Measurements from ENCODE around the gene SPPL2C. TPM values are rescaled to one million over a fixed set of nuclear protein-coding genes. Genes with fewer than 3 reads are reported as not detected.
"Not testable (repeated sequence)": the region's sequence is repeated elsewhere in the genome, so short reads cannot be mapped to it uniquely, and the experiment has no call there.

SPPL2C gene
- polyA plus RNA-seq, 4 donors = not detected

DNA sequence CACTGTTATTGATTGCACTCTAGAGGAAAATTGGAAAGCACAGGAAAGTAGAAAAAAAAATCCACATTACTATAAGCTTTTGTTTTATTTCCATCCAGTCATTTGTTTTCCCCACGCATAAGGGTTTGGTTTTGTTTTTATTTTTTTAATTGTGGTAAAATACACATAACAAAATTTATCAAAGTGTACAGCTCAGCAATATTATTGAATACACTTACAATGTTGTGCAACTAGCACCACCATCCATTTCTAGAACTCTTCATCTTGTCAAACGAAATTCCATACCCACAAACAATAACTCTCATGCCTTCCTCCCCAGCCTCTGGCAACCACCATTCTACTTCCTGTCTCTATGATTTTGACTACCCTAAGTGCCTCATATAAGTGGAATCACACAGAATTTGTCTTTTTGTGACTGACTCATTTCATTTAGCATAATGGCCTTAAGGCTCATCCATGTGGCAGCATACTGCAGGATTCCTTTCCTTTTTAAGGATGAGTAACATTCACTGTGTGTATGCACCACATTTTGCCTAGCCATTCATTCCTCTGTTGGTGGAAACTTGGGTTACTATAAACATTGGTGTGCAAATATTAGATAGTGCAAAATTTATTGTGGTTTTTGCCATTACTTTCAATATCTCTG, 11.1 kb downstream of the SPPL2C start:
- no peak for FAIRE-seq
- no peaks in the 10 kb centered on the region for H3K4me1 ChIP-seq (ENCODE audit: control insufficient read depth in 3 of 3, insufficient read depth in 2 of 3, low read depth in 1 of 3, low read length in 2 of 3)
- peaks cover 0 to 4% of the 10 kb centered on the region in 2 donors for H3K9me3 ChIP-seq (ENCODE audit: control insufficient read depth in 2 of 2, insufficient read depth in 1 of 2, low read depth in 1 of 2, low read length in 1 of 2)
- H3K4me3 ChIP-seq (ENCODE audit: low read depth in 1 of 3, low read length in 3 of 3) = no peak overlapping the region
- no peak overlapping the region for H3K27ac ChIP-seq (ENCODE audit: low read depth in 1 of 3, low read length in 2 of 3)
- peaks cover 0 to 8% (median 3%) of the 10 kb centered on the region in 3 donors for H3K27me3 ChIP-seq (ENCODE audit: control insufficient read depth in 3 of 3, insufficient read depth in 3 of 3, low read length in 3 of 3)
- no peak for DNase-seq
- 57 to 68% (median 67%) methylated on average over 2 of the region's 2 CpGs for WGBS, 3 donors
- H3K36me3 ChIP-seq (ENCODE audit: control insufficient read depth in 3 of 3, insufficient read depth in 2 of 3, low read depth in 1 of 3, low read length in 3 of 3) = no peaks in the 10 kb centered on the region

DNA sequence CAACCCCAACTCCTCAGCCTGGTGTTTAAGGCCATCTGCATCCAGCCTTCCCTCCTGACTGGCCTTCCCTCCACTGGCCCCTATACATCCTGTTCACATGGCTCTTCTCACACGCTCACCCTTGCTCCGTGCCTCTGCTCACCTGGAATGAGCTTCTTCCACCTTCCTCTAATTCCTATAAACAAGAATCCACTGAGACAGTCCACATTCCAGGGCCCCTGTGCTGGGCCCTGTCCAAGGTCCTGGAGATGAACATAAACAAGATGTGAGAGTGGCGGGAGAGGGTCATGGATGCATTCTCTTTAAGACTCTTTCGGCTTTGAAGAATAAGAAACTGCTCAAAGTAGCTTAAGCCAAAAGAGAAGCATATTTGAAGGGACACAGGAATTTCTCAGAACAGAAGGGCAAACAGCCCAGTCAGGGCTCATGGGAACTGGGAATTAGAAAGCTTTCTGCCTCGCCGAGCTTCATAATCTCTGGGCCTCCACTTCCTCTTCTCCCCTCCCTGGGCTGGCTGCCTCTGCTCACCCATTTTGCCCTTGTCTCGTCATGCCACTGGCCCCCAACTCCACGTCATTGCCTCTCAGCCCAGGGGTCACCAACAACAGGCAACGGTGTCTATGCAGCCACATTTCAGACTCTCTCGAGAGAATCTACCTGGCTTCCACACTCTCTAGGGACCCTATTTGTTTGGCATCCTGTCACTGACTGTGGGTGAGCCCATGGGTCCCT, 13.5 kb downstream of the SPPL2C start:
- DNase-seq = peak; percentile 3 to 75
- Histone ChIP-seq H3K4me3 (ENCODE audit: low read depth in 1 of 3, low read length in 3 of 3) (no peak overlapping the region), H3K9me3 (ENCODE audit: control insufficient read depth in 2 of 2, insufficient read depth in 1 of 2, low read depth in 1 of 2, low read length in 1 of 2) (peaks cover 0 to 4% of the 10 kb centered on the region in 2 donors), H3K27ac (ENCODE audit: low read depth in 1 of 3, low read length in 2 of 3) (no peak overlapping the region), H3K27me3 (ENCODE audit: control insufficient read depth in 3 of 3, insufficient read depth in 3 of 3, low read length in 3 of 3) (peaks cover 0 to 3% (median 3%) of the 10 kb centered on the region in 3 donors), H3K4me1 (ENCODE audit: control insufficient read depth in 3 of 3, insufficient read depth in 2 of 3, low read depth in 1 of 3, low read length in 2 of 3) (no peaks in the 10 kb centered on the region), H3K36me3 (ENCODE audit: control insufficient read depth in 3 of 3, insufficient read depth in 2 of 3, low read depth in 1 of 3, low read length in 3 of 3) (no peaks in the 10 kb centered on the region)
- 38 to 42% (median 41%) methylated on average over 10 of the region's 10 CpGs for WGBS, 3 donors
- no peak for FAIRE-seq

DNA sequence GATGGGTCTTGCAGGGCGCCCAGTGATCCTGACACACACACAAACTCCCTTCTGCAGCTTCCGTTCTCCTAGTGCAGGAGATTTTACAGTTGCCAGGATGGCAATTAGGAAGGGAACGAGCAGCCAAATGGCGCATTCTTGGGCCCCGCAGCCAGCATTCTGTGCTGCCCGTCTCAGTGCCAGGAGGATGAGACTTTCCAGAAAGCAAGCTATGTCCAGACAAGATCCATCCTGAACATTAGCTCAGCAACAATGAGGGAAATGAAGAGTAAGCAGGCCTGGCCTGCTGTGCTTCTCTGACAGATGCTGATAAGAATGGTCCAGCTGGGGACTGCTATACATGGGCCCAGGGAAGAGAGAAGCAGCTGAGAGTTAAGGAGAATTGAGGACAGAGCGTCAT, 16.5 kb downstream of the SPPL2C start:
- 77 to 83% (median 79%) methylated on average over 7 of the region's 7 CpGs for WGBS, 3 donors

DNA sequence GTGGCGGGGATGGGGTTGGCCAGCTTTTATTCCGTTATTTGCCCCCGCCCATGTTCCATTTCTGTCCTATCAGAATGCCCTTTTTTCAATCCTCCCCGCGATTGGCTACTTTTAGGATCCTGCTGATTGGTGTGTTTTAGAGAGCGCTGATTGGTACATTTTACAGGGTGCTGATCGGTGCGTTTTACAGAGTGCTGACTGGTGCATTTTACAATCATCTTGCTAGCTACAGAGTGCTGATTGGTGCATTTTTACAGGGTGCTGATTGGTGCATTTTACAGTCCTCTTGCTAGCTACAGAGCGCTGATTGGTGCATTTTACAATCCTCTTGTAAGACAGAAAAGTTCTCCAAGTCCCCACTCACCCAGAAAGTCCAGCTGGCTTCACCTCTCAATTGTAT, 17.4 kb downstream of the SPPL2C start:
- not testable (repeated sequence) for FAIRE-seq

More for the DNA sequence above, 16.5 kb downstream of the SPPL2C start:
- Histone ChIP-seq H3K4me3 (ENCODE audit: low read depth in 1 of 3, low read length in 3 of 3) (no peak overlapping the region), H3K4me1 (ENCODE audit: control insufficient read depth in 3 of 3, insufficient read depth in 2 of 3, low read depth in 1 of 3, low read length in 2 of 3) (peaks cover 0 to 15% (median 0%) of the 10 kb centered on the region in 3 donors), H3K27me3 (ENCODE audit: control insufficient read depth in 3 of 3, insufficient read depth in 3 of 3, low read length in 3 of 3) (peaks cover 0 to 3% (median 0%) of the 10 kb centered on the region in 3 donors), H3K27ac (ENCODE audit: low read depth in 1 of 3, low read length in 2 of 3) (no peak overlapping the region), H3K36me3 (ENCODE audit: control insufficient read depth in 3 of 3, insufficient read depth in 2 of 3, low read depth in 1 of 3, low read length in 3 of 3) (no peaks in the 10 kb centered on the region), H3K9me3 (ENCODE audit: control insufficient read depth in 2 of 2, insufficient read depth in 1 of 2, low read depth in 1 of 2, low read length in 1 of 2) (no peaks in the 10 kb centered on the region)
- FAIRE-seq (no peak), DNase-seq (no peak)

DNA sequence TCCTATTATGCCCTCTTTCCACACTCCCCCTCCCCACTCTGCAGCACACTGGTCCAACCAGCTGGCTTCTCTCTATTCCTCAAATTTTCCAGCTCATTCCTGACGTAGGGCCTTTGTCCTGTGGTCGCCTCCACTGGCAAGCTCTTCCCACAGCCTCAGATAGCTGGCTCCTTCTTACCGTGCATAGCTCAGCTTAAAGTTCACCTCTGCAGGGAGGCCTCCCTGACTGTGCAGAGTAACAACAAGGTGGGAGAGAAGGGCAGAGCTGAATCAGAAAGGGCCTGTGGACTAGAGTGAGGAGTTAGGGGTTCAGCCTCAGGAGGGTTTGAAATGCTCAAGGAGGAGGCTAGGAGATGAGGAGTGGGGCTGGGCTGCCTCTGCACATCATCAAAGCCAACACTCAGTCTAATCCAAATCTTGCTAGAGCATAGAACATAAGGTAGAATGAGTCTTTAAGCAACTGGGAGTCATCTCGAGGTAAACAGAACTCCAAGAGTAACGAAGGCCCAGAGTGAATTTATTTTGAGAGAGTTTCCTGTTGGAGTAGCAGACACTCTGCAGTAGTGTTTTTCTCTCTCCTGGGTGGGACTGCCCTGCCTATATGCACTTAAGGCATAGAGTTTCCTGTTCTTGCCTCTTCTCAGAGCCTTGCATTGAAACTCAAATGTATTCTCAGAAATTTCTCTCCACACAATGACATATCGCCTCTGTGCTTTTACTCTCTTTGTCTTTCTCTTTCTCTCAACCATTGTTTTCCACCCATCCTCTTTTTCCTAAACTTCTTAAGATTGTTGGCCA, 19.4 kb downstream of the SPPL2C start:
- H3K9me3 ChIP-seq (ENCODE audit: control insufficient read depth in 2 of 2, insufficient read depth in 1 of 2, low read depth in 1 of 2, low read length in 1 of 2) = no peaks in the 10 kb centered on the region
- no peaks in the 10 kb centered on the region for H3K36me3 ChIP-seq (ENCODE audit: control insufficient read depth in 3 of 3, insufficient read depth in 2 of 3, low read depth in 1 of 3, low read length in 3 of 3)
- peaks cover 0 to 16% (median 0%) of the 10 kb centered on the region in 3 donors for H3K4me1 ChIP-seq (ENCODE audit: control insufficient read depth in 3 of 3, insufficient read depth in 2 of 3, low read depth in 1 of 3, low read length in 2 of 3)
- DNase-seq (peak in 1 of 2 donors; percentile 11), FAIRE-seq (no peak)
- H3K27ac ChIP-seq (ENCODE audit: low read depth in 1 of 3, low read length in 2 of 3) = no peak overlapping the region
- WGBS, 3 donors = 35 to 51% (median 45%) methylated on average over 6 of the region's 6 CpGs
- no peak overlapping the region for H3K4me3 ChIP-seq (ENCODE audit: low read depth in 1 of 3, low read length in 3 of 3)
- H3K27me3 ChIP-seq (ENCODE audit: control insufficient read depth in 3 of 3, insufficient read depth in 3 of 3, low read length in 3 of 3) = peaks cover 0 to 2% (median 0%) of the 10 kb centered on the region in 3 donors

More for the DNA sequence above, 17.4 kb downstream of the SPPL2C start:
- H3K27ac ChIP-seq (ENCODE audit: low read depth in 1 of 3, low read length in 2 of 3); DNase-seq; H3K4me3 ChIP-seq (ENCODE audit: low read depth in 1 of 3, low read length in 3 of 3); H3K27me3 ChIP-seq (ENCODE audit: control insufficient read depth in 3 of 3, insufficient read depth in 3 of 3, low read length in 3 of 3); H3K36me3 ChIP-seq (ENCODE audit: control insufficient read depth in 3 of 3, insufficient read depth in 2 of 3, low read depth in 1 of 3, low read length in 3 of 3); H3K9me3 ChIP-seq (ENCODE audit: control insufficient read depth in 2 of 2, insufficient read depth in 1 of 2, low read depth in 1 of 2, low read length in 1 of 2): not testable (repeated sequence)
- H3K4me1 ChIP-seq (ENCODE audit: control insufficient read depth in 3 of 3, insufficient read depth in 2 of 3, low read depth in 1 of 3, low read length in 2 of 3) = peaks cover 0 to 16% (median 0%) of the 10 kb centered on the region in 3 donors
- WGBS, 3 donors = 83 to 86% (median 85%) methylated on average over 9 of the region's 9 CpGs

DNA sequence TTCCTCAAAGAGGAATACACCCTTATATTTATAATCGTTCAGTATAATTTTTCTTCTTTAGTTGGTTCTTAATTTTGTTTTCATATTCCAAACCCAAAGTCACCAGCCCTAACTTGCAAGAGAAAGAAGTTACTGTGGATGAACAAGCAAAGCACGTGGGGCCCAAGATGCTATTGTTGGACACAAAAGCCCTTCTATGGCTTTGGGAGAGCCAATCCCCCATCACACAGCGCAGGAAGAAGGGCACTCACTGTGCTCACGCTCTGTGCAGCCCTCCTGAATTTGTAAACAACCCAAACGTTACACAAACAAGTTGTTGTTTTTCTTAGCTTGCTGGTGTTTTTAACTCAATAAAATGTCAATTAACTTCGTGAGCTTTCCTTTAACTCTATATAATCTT, 22.5 kb downstream of the SPPL2C start:
- H3K9me3 ChIP-seq (ENCODE audit: control insufficient read depth in 2 of 2, insufficient read depth in 1 of 2, low read depth in 1 of 2, low read length in 1 of 2) = no peaks in the 10 kb centered on the region
- peaks cover 0 to 16% (median 0%) of the 10 kb centered on the region in 3 donors for H3K4me1 ChIP-seq (ENCODE audit: control insufficient read depth in 3 of 3, insufficient read depth in 2 of 3, low read depth in 1 of 3, low read length in 2 of 3)
- no peak for FAIRE-seq
- no peak overlapping the region for H3K27ac ChIP-seq (ENCODE audit: low read depth in 1 of 3, low read length in 2 of 3)
- 54 to 71% (median 56%) methylated on average over 6 of the region's 6 CpGs for WGBS, 3 donors
- H3K27me3 ChIP-seq (ENCODE audit: control insufficient read depth in 3 of 3, insufficient read depth in 3 of 3, low read length in 3 of 3) = no peaks in the 10 kb centered on the region
- H3K36me3 ChIP-seq (ENCODE audit: control insufficient read depth in 3 of 3, insufficient read depth in 2 of 3, low read depth in 1 of 3, low read length in 3 of 3) = no peaks in the 10 kb centered on the region
- DNase-seq = no peak
- H3K4me3 ChIP-seq (ENCODE audit: low read depth in 1 of 3, low read length in 3 of 3) = no peak overlapping the region

DNA sequence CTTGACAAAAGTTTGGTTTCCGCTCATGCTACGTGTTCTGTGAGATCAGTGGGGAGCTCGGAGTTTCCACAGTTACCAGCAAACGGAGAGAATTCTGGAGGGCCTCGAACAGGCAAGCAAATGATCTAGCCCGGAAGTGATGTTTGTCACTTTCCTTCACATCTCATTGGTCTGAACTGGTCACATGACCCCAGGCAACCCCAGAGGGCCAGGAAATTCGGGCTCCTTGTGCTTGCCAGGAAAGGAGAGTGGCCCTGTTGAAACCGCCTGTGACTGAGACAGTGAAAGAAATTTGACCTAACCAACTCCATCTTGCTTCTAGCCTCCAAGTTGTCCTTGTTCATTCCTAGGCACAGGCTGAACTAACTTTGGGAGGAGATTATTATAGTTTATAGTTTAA, 23.0 kb downstream of the SPPL2C start:
- Histone ChIP-seq H3K27me3 (ENCODE audit: control insufficient read depth in 3 of 3, insufficient read depth in 3 of 3, low read length in 3 of 3) (no peaks in the 10 kb centered on the region), H3K4me3 (ENCODE audit: low read depth in 1 of 3, low read length in 3 of 3) (no peak overlapping the region), H3K36me3 (ENCODE audit: control insufficient read depth in 3 of 3, insufficient read depth in 2 of 3, low read depth in 1 of 3, low read length in 3 of 3) (no peaks in the 10 kb centered on the region), H3K27ac (ENCODE audit: low read depth in 1 of 3, low read length in 2 of 3) (no peak overlapping the region), H3K4me1 (ENCODE audit: control insufficient read depth in 3 of 3, insufficient read depth in 2 of 3, low read depth in 1 of 3, low read length in 2 of 3) (peaks cover 0 to 16% (median 0%) of the 10 kb centered on the region in 3 donors), H3K9me3 (ENCODE audit: control insufficient read depth in 2 of 2, insufficient read depth in 1 of 2, low read depth in 1 of 2, low read length in 1 of 2) (no peaks in the 10 kb centered on the region)
- no peak for DNase-seq
- 51 to 68% (median 64%) methylated on average over 8 of the region's 8 CpGs for WGBS, 3 donors
- FAIRE-seq = no peak

DNA sequence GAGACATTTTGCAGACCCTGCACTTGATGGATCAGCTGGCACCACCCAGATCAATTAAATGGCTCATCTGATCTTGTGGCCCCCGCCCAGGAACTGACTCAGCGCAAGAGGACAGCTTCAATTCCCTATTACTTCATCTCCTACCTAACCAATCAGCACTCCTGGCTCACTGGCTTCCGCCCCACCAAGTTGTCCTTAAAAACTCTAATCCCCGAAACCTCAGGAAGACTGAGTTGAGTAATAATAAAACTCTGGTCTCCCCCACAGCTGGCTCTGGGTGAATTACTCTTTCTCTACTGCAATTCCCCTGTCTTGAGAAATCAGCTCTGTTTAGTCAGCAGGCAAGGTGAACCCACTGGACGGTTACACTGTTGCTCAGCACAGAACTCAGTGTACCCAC, 23.6 kb downstream of the SPPL2C start:
- no peak overlapping the region for H3K4me3 ChIP-seq (ENCODE audit: low read depth in 1 of 3, low read length in 3 of 3)
- H3K4me1 ChIP-seq (ENCODE audit: control insufficient read depth in 3 of 3, insufficient read depth in 2 of 3, low read depth in 1 of 3, low read length in 2 of 3) = peaks cover 0 to 16% (median 0%) of the 10 kb centered on the region in 3 donors
- H3K27me3 ChIP-seq (ENCODE audit: control insufficient read depth in 3 of 3, insufficient read depth in 3 of 3, low read length in 3 of 3) = no peaks in the 10 kb centered on the region
- H3K27ac ChIP-seq (ENCODE audit: low read depth in 1 of 3, low read length in 2 of 3) = no peak overlapping the region
- H3K9me3 ChIP-seq (ENCODE audit: control insufficient read depth in 2 of 2, insufficient read depth in 1 of 2, low read depth in 1 of 2, low read length in 1 of 2) = no peaks in the 10 kb centered on the region
- 53 to 73% (median 66%) methylated on average over 5 of the region's 5 CpGs for WGBS, 3 donors
- FAIRE-seq = no peak
- H3K36me3 ChIP-seq (ENCODE audit: control insufficient read depth in 3 of 3, insufficient read depth in 2 of 3, low read depth in 1 of 3, low read length in 3 of 3) = no peaks in the 10 kb centered on the region
- DNase-seq = no peak
